A549 (cell line): ENCODE measurements around the gene OPA1. TPM values are rescaled to one million over a fixed set of nuclear protein-coding genes. Genes with fewer than 3 reads are reported as not detected.

Experiments used
- ATAC-seq, 2 experiments: fragments of 200-7000 bp in 1 of 2; fragments of >200 bp in 1 of 2; cut with Nextera tagmentation in 1 of 2; cut with Tn5 transposase in 1 of 2; 3 replicates each; pipeline versions ENCODE4 v1.8.0 to v1.9.1; 2018 to 2020; ENCODE audit warnings: mild to moderate bottlenecking in 1 of 2, moderate library complexity in 1 of 2
- CTCF ChIA-PET: fragments of 300-600 bp; sonication (Branson Sonifier 250); formaldehyde crosslinking; extraction: SDS; loops from one replicate; lab custom pipeline; 2021; ENCODE audit warnings: antibody characterized with exemption, inconsistent platforms; lab: Yijun Ruan, JAX
- POLR2A ChIA-PET: fragments of 350-600 bp; formaldehyde crosslinking; extraction: SDS; loops from one replicate; lab custom pipeline; 2021; ENCODE audit warnings: antibody characterized with exemption, inconsistent platforms; lab: Yijun Ruan, JAX
- DNase-seq, 2 experiments: peaks; one replicate each; pipeline versions ENCODE4 v3.0.0 to v3.0.0-alpha.2; 2011 to 2016; ENCODE audit warnings: low read depth in 1 of 2, low spot score in 1 of 2
- FAIRE-seq: peaks from 2 replicates; lab custom pipeline; 2011; peaks lifted over from hg19 to GRCh38; lab: Jason Lieb, UNC
- H3K27ac ChIP-seq, 2 experiments: fragments of >200 bp; sonication (Bioruptor Twin); formaldehyde crosslinking; 3 replicates each; pipeline ENCODE4 v1.5.1; 2016 to 2017
- H3K4me1 ChIP-seq: fragments of >200 bp; sonication (Bioruptor Twin); formaldehyde crosslinking; 3 replicates; pipeline ENCODE4 v1.6.1; 2016
- H3K4me2 ChIP-seq: fragments of >200 bp; sonication (Bioruptor Twin); formaldehyde crosslinking; 3 replicates; pipeline ENCODE4 v1.6.1; 2016
- H3K4me3 ChIP-seq: fragments of >200 bp; sonication (Bioruptor Twin); formaldehyde crosslinking; 3 replicates; pipeline ENCODE4 v1.5.1; 2016
- H3K9me3 ChIP-seq: fragments of >200 bp; sonication (Bioruptor Twin); formaldehyde crosslinking; 3 replicates; pipeline ENCODE4 v1.6.1; 2016
- BCL3 ChIP-seq: fragments of >200 bp; sonication (Bioruptor Twin); formaldehyde crosslinking; IDR thresholded peaks from 3 replicates; pipeline ENCODE4 v1.6.1; 2016
- CBX8 ChIP-seq: fragments of 200-600 bp; sonication (generic); IDR thresholded peaks from 2 replicates; pipeline ENCODE4 v1.6.1; 2016
- CEBPB ChIP-seq, 2 experiments: fragments of >200 bp in 1 of 2; sonication (Bioruptor Twin) in 1 of 2; formaldehyde crosslinking in 1 of 2; IDR thresholded peaks; 2 replicates each; pipeline ENCODE4 v1.6.1; 2012 to 2016
- CHD4 ChIP-seq: fragments of 200-600 bp; sonication (generic); IDR thresholded peaks from 2 replicates; pipeline ENCODE4 v1.6.1; 2016; ENCODE audit warnings: antibody characterized with exemption, mild to moderate bottlenecking, borderline replicate concordance
- EHF ChIP-seq: fragments of 250-450 bp; sonication (Bioruptor Pico); IDR thresholded peaks from 2 replicates; pipeline ENCODE4 v1.5.0; 2020; ENCODE audit warnings: mild to moderate bottlenecking
- EP300 ChIP-seq, 2 experiments: fragments of >200 bp; sonication (Bioruptor Twin); formaldehyde crosslinking; IDR thresholded peaks; 2 replicates in 1 of 2; 3 replicates in 1 of 2; pipeline ENCODE4 v1.6.1; 2016 to 2017
- FOSB ChIP-seq: fragments of 250-450 bp; sonication (Bioruptor Pico); IDR thresholded peaks from 2 replicates; pipeline ENCODE4 v1.5.0; 2020; ENCODE audit warnings: mild to moderate bottlenecking, moderate library complexity
- FOXS1 ChIP-seq: fragments of 250-450 bp; sonication (Bioruptor Pico); IDR thresholded peaks from 2 replicates; pipeline ENCODE4 v1.5.0; 2020; ENCODE audit warnings: mild to moderate bottlenecking, moderate library complexity
- GATA3 ChIP-seq: IDR thresholded peaks from 2 replicates; pipeline ENCODE4 v1.6.1; 2012; ENCODE audit warnings: borderline replicate concordance
- HEYL ChIP-seq: fragments of 250-450 bp; sonication (Bioruptor Pico); IDR thresholded peaks from 2 replicates; pipeline ENCODE4 v1.8.0; 2021; ENCODE audit warnings: mild to moderate bottlenecking, moderate library complexity
- HOXA7 ChIP-seq: fragments of 250-450 bp; sonication (Bioruptor Pico); IDR thresholded peaks from 2 replicates; pipeline ENCODE4 v1.5.0; 2020; ENCODE audit warnings: mild to moderate bottlenecking, moderate library complexity
- HOXB13 ChIP-seq: fragments of 250-450 bp; sonication (Bioruptor Pico); IDR thresholded peaks from 2 replicates; pipeline ENCODE4 v1.5.0; 2020; ENCODE audit warnings: low read depth, mild to moderate bottlenecking, moderate library complexity
- HOXB5 ChIP-seq: fragments of 250-450 bp; sonication (Bioruptor Pico); IDR thresholded peaks from 2 replicates; pipeline ENCODE4 v1.5.0; 2020; ENCODE audit warnings: mild to moderate bottlenecking, moderate library complexity
- JUN ChIP-seq, 2 experiments: fragments of >200 bp; sonication (Bioruptor Twin); formaldehyde crosslinking; IDR thresholded peaks; 2 replicates in 1 of 2; 3 replicates in 1 of 2; pipeline ENCODE4 v1.6.1; 2016 to 2017
- JUNB ChIP-seq: fragments of >200 bp; sonication (Bioruptor Twin); formaldehyde crosslinking; IDR thresholded peaks from 2 replicates; pipeline ENCODE4 v1.6.1; 2016
- KDM5A ChIP-seq: fragments of 200-600 bp; sonication (generic); IDR thresholded peaks from 2 replicates; pipeline ENCODE4 v1.6.1; 2016; ENCODE audit warnings: antibody characterized with exemption, mild to moderate bottlenecking
- MAZ ChIP-seq: fragments of 150-350 bp; IDR thresholded peaks from 2 replicates; pipeline ENCODE4 v1.6.1; 2014; ENCODE audit warnings: antibody characterized with exemption, low read depth, low read length, borderline replicate concordance
- MYC ChIP-seq: IDR thresholded peaks from 2 replicates; pipeline ENCODE4 v1.6.1; 2012; ENCODE audit warnings: mild to moderate bottlenecking, inconsistent platforms, low read length, improper control_type of control experiment, borderline replicate concordance
- NR3C1 ChIP-seq: fragments of >200 bp; sonication (Bioruptor Twin); formaldehyde crosslinking; IDR thresholded peaks from 3 replicates; pipeline ENCODE4 v1.6.1; 2017
- POLR2A ChIP-seq: IDR thresholded peaks from 2 replicates; pipeline ENCODE4 v1.6.1; 2012; ENCODE audit warnings: mild to moderate bottlenecking, low read length
- POLR2AphosphoS2 ChIP-seq: conservative IDR thresholded peaks from 2 replicates; pipeline ENCODE4 v1.6.1; 2012; ENCODE audit warnings: low read length, improper control_type of control experiment, inconsistent platforms
- RARB ChIP-seq: fragments of 250-450 bp; sonication (Bioruptor Pico); IDR thresholded peaks from 2 replicates; pipeline ENCODE4 v1.8.0; 2021; ENCODE audit warnings: mild to moderate bottlenecking, moderate library complexity
- RCOR1 ChIP-seq: fragments of 150-350 bp; IDR thresholded peaks from 2 replicates; pipeline ENCODE4 v1.6.1; 2014; ENCODE audit warnings: antibody characterized with exemption, low read length, low read depth
- RNF2 ChIP-seq: fragments of 200-600 bp; sonication (generic); IDR thresholded peaks from 2 replicates; pipeline ENCODE4 v1.6.1; 2016; ENCODE audit warnings: low read depth, mild to moderate bottlenecking, antibody characterized with exemption, moderate library complexity, borderline replicate concordance
- SMC3 ChIP-seq: fragments of >200 bp; sonication (Bioruptor Twin); formaldehyde crosslinking; IDR thresholded peaks from 3 replicates; pipeline ENCODE4 v1.6.1; 2018; ENCODE audit warnings: inconsistent platforms
- TFCP2L1 ChIP-seq: fragments of 250-450 bp; sonication (Bioruptor Pico); IDR thresholded peaks from 2 replicates; pipeline ENCODE4 v1.5.0; 2021; ENCODE audit warnings: mild to moderate bottlenecking
- TP53 ChIP-seq: fragments of 250-450 bp; sonication (Bioruptor Pico); IDR thresholded peaks from 2 replicates; pipeline ENCODE4 v1.5.0; 2021; ENCODE audit warnings: mild to moderate bottlenecking, moderate library complexity
- USF2 ChIP-seq: fragments of 450-650 bp; IDR thresholded peaks from 2 replicates; pipeline ENCODE4 v1.6.1; 2014; ENCODE audit warnings: antibody characterized with exemption
- ZNF302 ChIP-seq: fragments of 250-450 bp; sonication (Bioruptor Pico); IDR thresholded peaks from 2 replicates; pipeline ENCODE4 v1.9.0; 2021; ENCODE audit warnings: inconsistent platforms, mild to moderate bottlenecking, moderate library complexity
- WGBS: methylation state at CpG from one replicate; pipeline ENCODE4 v1.1.6; 2017; ENCODE audit errors: missing lambda C conversion rate; 5-methylcytosine and 5-hydroxymethylcytosine counted together
- polyA plus RNA-seq, 4 experiments: library from polyadenylated mRNA; depleted of rRNA in 3 of 4; stranded (reverse); fragments of >200 nt; fragmentation: RNase III in 1 of 4; extraction: RNeasy Plus Mini Kit Qiagen cat#74134 plus additional on column Dnase treatment in 1 of 4; gene quantifications; 2 replicates in 3 of 4; 3 replicates in 1 of 4; pipeline ENCODE4 v1.2.3, GENCODE V29; 2011 to 2017

OPA1 gene
- polyA plus RNA-seq, 2 of the 4 experiments (the other 2 are of a cell fraction) = 31.7 to 54.4 TPM

GRCh38 chr3:193544289-193544688, 48.7 kb upstream of the OPA1 start (continued):
- TF ChIP-seq FOXS1 (CRISPR knock-in tag) (no peak), GATA3 (no peak)

GRCh38 chr3:193545304-193545703, 47.7 kb upstream of the OPA1 start:
- POLR2A ChIA-PET = no interaction called here
- no peak overlapping the region for H3K4me2 ChIP-seq
- DNase-seq = no peak
- 8% methylated on average over 1 of the region's 1 CpG for WGBS
- CTCF ChIA-PET = no interaction called here
- H3K27ac ChIP-seq = no peak overlapping the region
- no peak overlapping the region for H3K4me3 ChIP-seq
- no peak for ATAC-seq
- FAIRE-seq = no peak
- TF ChIP-seq TP53 (no peak), JUN (IDR thresholded peaks at IDR 0.05) (no peak), SMC3 (no peak), TFCP2L1 (no peak), FOSB (CRISPR knock-in tag) (no peak), CBX8 (no peak), ZNF302 (CRISPR knock-in tag) (no peak), RARB (CRISPR knock-in tag) (no peak), CEBPB (IDR thresholded peaks at IDR 0.05) (no peak), GATA3 (no peak), NR3C1 (no peak)
- H3K4me1 ChIP-seq = no peaks in the 10 kb centered on the region
- no peaks in the 10 kb centered on the region for H3K9me3 ChIP-seq

- Histone ChIP-seq H3K4me2 (no peak overlapping the region), H3K27ac (no peak overlapping the region), H3K4me1 (no peaks in the 10 kb centered on the region), H3K9me3 (no peaks in the 10 kb centered on the region), H3K4me3 (no peak overlapping the region)
- ChIA-PET POLR2A (no interaction called here), CTCF (no interaction called here)
- TF ChIP-seq POLR2A = no peak
- TF ChIP-seq RNF2 = no peak
- TF ChIP-seq MYC = no peak
- no peak for TF ChIP-seq MAZ
- ATAC-seq = no peak
- no peak for DNase-seq
- no peak for FAIRE-seq
Measured at GRCh38 chr3:193546129-193546528, 46.9 kb upstream of the OPA1 start.

- Histone ChIP-seq H3K27ac (no peak overlapping the region), H3K9me3 (no peaks in the 10 kb centered on the region), H3K4me3 (no peak overlapping the region), H3K4me2 (no peak overlapping the region), H3K4me1 (no peaks in the 10 kb centered on the region)
- POLR2A ChIA-PET = no interaction called here
- WGBS = 24% methylated on average over 4 of the region's 4 CpGs
- no peak for ATAC-seq
- TF ChIP-seq EHF (CRISPR knock-in tag) (no peak), RARB (CRISPR knock-in tag) (no peak), USF2 (no peak), JUNB (no peak), ZNF302 (CRISPR knock-in tag) (no peak)
- FAIRE-seq = no peak
- DNase-seq = no peak
- CTCF ChIA-PET = no interaction called here
Measured at GRCh38 chr3:193548406-193548805, 44.6 kb upstream of the OPA1 start.

- ATAC-seq (no peak), FAIRE-seq (no peak), DNase-seq (no peak)
- Histone ChIP-seq H3K4me2 (no peak overlapping the region), H3K4me1 (no peaks in the 10 kb centered on the region), H3K4me3 (no peak overlapping the region), H3K27ac (no peak overlapping the region), H3K9me3 (no peaks in the 10 kb centered on the region)
- WGBS = 23% methylated on average over 1 of the region's 1 CpG
- POLR2A ChIA-PET = no interaction called here
- TF ChIP-seq HOXB13 (CRISPR knock-in tag) (no peak), GATA3 (no peak), ZNF302 (CRISPR knock-in tag) (no peak), JUNB (no peak), JUN (IDR thresholded peaks at IDR 0.05) (no peak), CHD4 (no peak), HEYL (CRISPR knock-in tag) (no peak), EP300 (IDR thresholded peaks at IDR 0.05) (no peak), EHF (CRISPR knock-in tag) (no peak), BCL3 (no peak), POLR2AphosphoS2 (no peak), MAZ (no peak), HOXB5 (CRISPR knock-in tag) (no peak), KDM5A (no peak), MYC (no peak), HOXA7 (CRISPR knock-in tag) (no peak), SMC3 (no peak), TP53 (no peak), FOXS1 (CRISPR knock-in tag) (no peak), RCOR1 (no peak)
- CTCF ChIA-PET = no interaction called here
Measured at GRCh38 chr3:193552923-193553322, 40.1 kb upstream of the OPA1 start.
